WERI-Rb-1 (cell line): ENCODE results near the gene GAGE12F.
"Not testable (repeated sequence)": the region's sequence is repeated elsewhere in the genome, so short reads cannot be mapped to it uniquely, and the experiment has no call there.

Experiments
- DNase-seq: peaks from one replicate; pipeline ENCODE4 v3.0.0-alpha.2; 2020
- H3K27ac ChIP-seq: fragments of 250-450 bp; sonication (Bioruptor Pico); 2 replicates; pipeline ENCODE4 v1.5.1; 2020; ENCODE audit warnings: mild to moderate bottlenecking, moderate library complexity
- H3K27me3 ChIP-seq: fragments of 250-450 bp; sonication (Bioruptor Pico); 2 replicates; pipeline ENCODE4 v1.5.1; 2021; ENCODE audit warnings: mild to moderate bottlenecking, low read depth, moderate library complexity; ENCODE audit not compliant: insufficient read depth, severe bottlenecking
- H3K36me3 ChIP-seq: fragments of 250-450 bp; sonication (Bioruptor Pico); 2 replicates; pipeline ENCODE4 v1.5.1; 2020; ENCODE audit warnings: mild to moderate bottlenecking, moderate library complexity
- H3K4me3 ChIP-seq: 2 replicates; pipeline ENCODE4 v1.5.1; 2011; ENCODE audit warnings: low read depth, mild to moderate bottlenecking, control low read depth, low read length
- H3K9me3 ChIP-seq: fragments of 250-450 bp; sonication (Bioruptor Pico); 2 replicates; pipeline ENCODE4 v1.5.1; 2021; ENCODE audit warnings: mild to moderate bottlenecking, moderate library complexity; ENCODE audit not compliant: severe bottlenecking

The GAGE12F gene

GRCh38 chrX:49560542-49560941, at the start of gene GAGE12F:
TSS of gene GAGE12F (plus strand) at chrX:49560842. CDS start at chrX:49561997, 1,155 bp downstream.
- not testable (repeated sequence) for H3K27ac ChIP-seq, H3K4me3 ChIP-seq, H3K27me3 ChIP-seq, H3K36me3 ChIP-seq, DNase-seq, H3K9me3 ChIP-seq

GRCh38 chrX:49531877-49532276, 28.8 kb upstream of the GAGE12F start, which contains the start of gene GAGE12C:
TSS of gene GAGE12C (plus strand) at chrX:49532177. CDS start at chrX:49533332, 1,155 bp downstream.
- H3K9me3 ChIP-seq, DNase-seq, H3K4me3 ChIP-seq, H3K27me3 ChIP-seq, H3K36me3 ChIP-seq, H3K27ac ChIP-seq: not testable (repeated sequence)

GRCh38 chrX:49541433-49541832, 19.2 kb upstream of the GAGE12F start, which contains the start of gene GAGE12D:
TSS of gene GAGE12D (plus strand) at chrX:49541733. CDS start at chrX:49542888, 1,155 bp downstream.
- not testable (repeated sequence) for H3K36me3 ChIP-seq, H3K9me3 ChIP-seq, DNase-seq, H3K27ac ChIP-seq, H3K27me3 ChIP-seq, H3K4me3 ChIP-seq

GRCh38 chrX:49550989-49551388, 9.7 kb upstream of the GAGE12F start, which contains the start of gene GAGE12E:
TSS of gene GAGE12E (plus strand) at chrX:49551289. CDS start at chrX:49552444, 1,155 bp downstream.
- not testable (repeated sequence) for H3K27ac ChIP-seq, H3K9me3 ChIP-seq, DNase-seq, H3K36me3 ChIP-seq, H3K27me3 ChIP-seq, H3K4me3 ChIP-seq

GRCh38 chrX:49568728-49569127, 8.1 kb downstream of the GAGE12F start:
- not testable (repeated sequence) for H3K27me3 ChIP-seq, H3K27ac ChIP-seq, H3K4me3 ChIP-seq, DNase-seq, H3K9me3 ChIP-seq, H3K36me3 ChIP-seq

- H3K36me3 ChIP-seq, H3K4me3 ChIP-seq, DNase-seq, H3K9me3 ChIP-seq, H3K27ac ChIP-seq, H3K27me3 ChIP-seq: not testable (repeated sequence)
These were observed 8.5 kb downstream of the GAGE12F start for GRCh38 chrX:49569152-49569551.

- DNase-seq, H3K36me3 ChIP-seq, H3K27me3 ChIP-seq, H3K4me3 ChIP-seq, H3K27ac ChIP-seq, H3K9me3 ChIP-seq: not testable (repeated sequence)
These were observed 9.5 kb downstream of the GAGE12F start, which contains the start of gene GAGE12G for GRCh38 chrX:49570100-49570499. TSS of gene GAGE12G (plus strand) at chrX:49570400. CDS start at chrX:49571555, 1,155 bp downstream.

GRCh38 chrX:49579649-49580048, 19.0 kb downstream of the GAGE12F start, which contains the start of gene GAGE12H:
TSS of gene GAGE12H (plus strand) at chrX:49579949. CDS start at chrX:49581104, 1,155 bp downstream.
- not testable (repeated sequence) for H3K36me3 ChIP-seq, H3K27ac ChIP-seq, DNase-seq, H3K4me3 ChIP-seq, H3K9me3 ChIP-seq, H3K27me3 ChIP-seq

GRCh38 chrX:49589196-49589595, 28.6 kb downstream of the GAGE12F start, which contains the start of gene GAGE2A:
TSS of gene GAGE2A (plus strand) at chrX:49589496. CDS start at chrX:49590651, 1,155 bp downstream.
- not testable (repeated sequence) for H3K9me3 ChIP-seq, H3K36me3 ChIP-seq, H3K27me3 ChIP-seq, H3K4me3 ChIP-seq, H3K27ac ChIP-seq, DNase-seq

GRCh38 chrX:49589769-49590478, 29.3 kb downstream of the GAGE12F start:
- H3K27me3 ChIP-seq, H3K36me3 ChIP-seq, H3K4me3 ChIP-seq, H3K27ac ChIP-seq, H3K9me3 ChIP-seq, DNase-seq: not testable (repeated sequence)

GRCh38 chrX:49590488-49590887, 29.8 kb downstream of the GAGE12F start:
- H3K4me3 ChIP-seq, H3K27me3 ChIP-seq, H3K27ac ChIP-seq, H3K9me3 ChIP-seq, DNase-seq, H3K36me3 ChIP-seq: not testable (repeated sequence)

- not testable (repeated sequence) for DNase-seq, H3K9me3 ChIP-seq, H3K4me3 ChIP-seq, H3K27me3 ChIP-seq, H3K36me3 ChIP-seq, H3K27ac ChIP-seq
These were observed 38.1 kb downstream of the GAGE12F start, which contains the start of gene GAGE1 for GRCh38 chrX:49598720-49599119. TSS of gene GAGE1 (plus strand) at chrX:49599020. CDS start at chrX:49600175, 1,155 bp downstream.
